NCI-H128 (cell line): ENCODE measurements around the gene SUN2.

Experiments used
- DNase-seq: peaks from one replicate; lab custom pipeline; 2025; ENCODE audit not compliant: unreplicated experiment; lab: John Stamatoyannopoulos, UW

SUN2 gene

GRCh38 chr22:38754751-38755154 is 1.0 kb downstream of the SUN2 start:
- DNase-seq = no peak

- no peak for DNase-seq
Observed at GRCh38 chr22:38753948-38754750, 1.6 kb downstream of the SUN2 start.

DNA sequence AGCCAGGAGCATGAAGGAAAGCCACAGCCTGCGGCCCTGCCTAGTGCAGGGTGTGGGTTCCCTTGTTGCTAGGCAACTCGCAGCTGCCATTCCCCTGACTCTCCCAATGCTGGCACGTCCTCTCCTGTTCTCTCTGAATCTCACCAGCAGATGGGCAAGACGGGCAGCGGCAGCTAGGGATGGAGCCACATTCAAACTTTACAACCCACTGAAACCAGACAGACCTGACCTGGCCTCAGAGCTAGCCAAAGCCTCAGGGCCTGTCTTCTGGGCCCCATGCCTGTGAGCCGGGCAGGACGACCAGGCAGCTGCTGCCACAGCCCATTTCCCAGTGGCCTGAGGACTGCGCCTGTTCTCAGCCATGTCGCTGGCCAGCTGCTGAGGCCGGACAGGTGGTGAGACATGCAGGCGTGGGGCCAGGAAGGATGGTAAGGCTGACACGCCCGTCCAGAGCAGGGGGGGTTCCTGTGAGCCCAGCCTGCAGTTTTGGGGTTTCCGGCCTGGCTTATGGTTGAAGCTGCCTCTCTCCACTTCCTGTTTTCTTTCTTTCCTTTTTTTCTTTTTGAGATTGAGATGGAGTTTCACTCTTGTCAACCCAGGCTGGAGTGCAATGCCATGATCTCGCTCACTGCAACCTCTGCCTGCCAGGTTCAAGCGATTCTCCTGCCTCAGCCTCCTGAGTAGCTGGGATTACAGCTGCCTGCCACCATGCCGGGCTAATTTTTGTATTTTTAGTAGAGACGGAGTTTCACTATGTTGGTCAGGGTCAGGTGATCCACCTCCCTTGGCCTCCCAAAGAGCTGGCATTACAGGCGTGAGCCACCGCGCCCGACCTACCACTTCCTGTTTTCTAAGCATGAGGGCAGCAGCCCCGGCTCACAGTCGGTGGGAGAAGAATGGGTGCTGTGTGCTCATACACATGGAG is 4.1 kb downstream of the SUN2 start:
- no peak for DNase-seq

- DNase-seq = no peak
Observed at GRCh38 chr22:38751066-38751421, 4.8 kb downstream of the SUN2 start.

GRCh38 chr22:38750638-38751037 is 5.2 kb downstream of the SUN2 start:
- no peak for DNase-seq

- no peak for DNase-seq
Observed at GRCh38 chr22:38750104-38750503, 5.7 kb downstream of the SUN2 start.

GRCh38 chr22:38748487-38749136 is 7.2 kb downstream of the SUN2 start:
- DNase-seq = no peak

GRCh38 chr22:38745676-38746460 is 9.9 kb downstream of the SUN2 start:
- DNase-seq = no peak

DNA sequence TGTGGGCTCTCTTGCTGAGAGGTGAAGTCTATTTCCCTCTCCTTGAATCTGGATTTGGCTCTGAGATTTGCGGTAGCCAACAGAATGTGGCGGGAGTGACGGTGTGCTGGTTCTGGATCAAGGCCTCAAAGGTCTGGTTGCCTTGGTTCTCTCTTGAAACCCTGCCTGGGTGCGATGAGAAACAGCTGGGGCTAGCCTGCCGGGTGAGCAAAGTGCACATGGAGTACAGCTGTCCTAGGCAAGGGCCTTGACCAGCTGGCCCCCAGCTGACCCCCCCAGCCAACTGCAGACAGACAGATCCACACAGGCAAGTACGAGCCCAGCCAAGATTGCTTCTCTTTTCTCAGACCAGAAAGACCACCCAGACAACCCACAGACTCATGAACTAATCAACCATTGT is 10.8 kb downstream of the SUN2 start:
- DNase-seq = no peak

DNA sequence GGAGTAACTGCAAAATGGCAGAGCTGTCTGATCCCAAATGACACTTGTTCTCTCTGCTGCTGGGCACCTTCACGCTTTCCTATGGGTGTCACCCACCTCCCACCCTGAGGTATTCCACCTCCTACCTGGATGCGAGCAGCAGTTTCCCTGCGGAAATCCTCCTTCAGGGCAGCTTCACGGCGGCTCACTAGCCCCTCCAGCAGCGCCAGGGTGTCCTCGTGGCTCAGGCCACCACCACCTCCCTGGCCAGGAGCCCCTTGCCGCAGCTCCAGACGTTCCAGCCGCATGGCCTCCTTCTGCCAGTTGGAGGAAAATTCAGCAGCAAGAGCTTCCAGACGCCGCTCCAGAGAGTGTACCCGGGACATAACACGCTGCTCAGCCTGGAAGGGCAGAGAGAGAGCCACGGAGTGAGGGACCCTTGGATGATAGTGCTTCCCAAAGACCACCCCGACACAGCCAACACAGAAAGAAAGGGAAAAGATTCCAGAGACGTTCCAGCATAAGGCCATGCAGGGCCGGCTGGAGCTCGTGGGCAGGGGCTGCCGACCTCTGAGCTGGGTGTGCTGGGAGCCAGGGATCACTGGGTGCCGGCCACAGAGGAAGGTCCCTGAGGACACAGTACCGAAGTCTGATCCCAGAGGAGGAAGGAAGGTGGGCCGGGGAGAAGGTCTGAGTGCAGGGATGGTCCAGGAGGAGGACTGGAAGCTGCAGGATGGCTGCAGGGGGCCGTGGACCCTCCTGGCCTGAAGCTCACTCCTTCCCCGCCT is 13.4 kb downstream of the SUN2 start:
- DNase-seq = no peak

DNA sequence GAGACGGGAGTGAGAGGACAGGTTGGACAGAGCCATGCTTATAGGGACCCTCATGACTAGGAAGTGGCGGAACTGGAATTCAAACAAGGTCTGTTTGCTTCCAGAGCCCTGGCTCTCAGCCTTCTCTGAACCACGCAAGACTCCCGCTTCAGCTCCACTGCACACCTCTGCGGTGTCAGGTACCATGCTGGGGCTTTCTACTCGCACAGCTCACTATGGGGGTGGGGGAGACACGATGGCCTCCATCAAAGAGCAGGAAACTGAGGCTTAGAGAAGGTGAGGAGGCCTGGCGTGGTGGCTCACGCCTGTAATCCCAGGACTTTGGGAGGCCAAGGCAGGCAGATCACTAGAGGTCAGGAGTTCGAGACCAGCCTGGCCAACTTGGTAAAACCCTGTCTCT is 14.2 kb downstream of the SUN2 start:
- DNase-seq = no peak

DNA sequence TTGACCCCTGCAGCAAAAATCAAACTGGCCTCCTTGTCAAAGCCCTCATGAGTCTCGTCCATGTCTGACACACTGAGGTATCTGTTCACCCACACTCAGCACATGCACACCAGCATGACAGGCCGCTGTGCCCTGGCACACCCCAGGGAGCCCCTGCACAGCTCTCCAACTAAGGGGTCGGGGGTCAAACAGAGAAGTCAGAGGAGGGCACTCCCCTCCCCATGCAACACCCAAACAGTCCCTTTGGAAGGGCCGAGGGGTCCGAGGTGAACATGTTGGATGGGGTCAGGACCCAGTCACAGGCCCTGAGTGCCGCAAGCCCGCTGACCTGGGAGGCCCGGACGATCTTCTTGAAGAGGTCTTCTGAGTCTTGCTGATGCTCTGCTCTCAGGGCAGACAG is 14.6 kb downstream of the SUN2 start:
- DNase-seq = no peak

DNA sequence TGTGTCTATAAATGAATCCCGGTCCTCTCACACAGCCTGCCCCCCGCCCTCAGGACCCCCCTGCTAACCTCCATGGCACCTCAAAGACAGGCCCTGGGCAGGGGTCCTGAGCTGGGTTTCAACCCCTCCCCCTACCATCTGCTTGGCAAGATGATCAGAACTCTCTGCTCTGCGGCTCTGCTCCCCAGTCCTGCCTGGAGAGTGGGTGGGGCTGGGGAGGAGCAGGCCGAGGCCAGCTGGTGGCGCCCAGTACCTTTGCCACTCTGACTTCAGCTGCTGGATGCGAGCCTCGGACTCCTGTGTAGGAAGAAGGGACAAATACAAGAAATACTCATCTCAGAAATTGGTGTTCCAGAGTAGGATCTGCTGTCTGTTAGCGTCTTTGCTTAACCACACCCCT is 15.0 kb downstream of the SUN2 start:
- DNase-seq = no peak

DNA sequence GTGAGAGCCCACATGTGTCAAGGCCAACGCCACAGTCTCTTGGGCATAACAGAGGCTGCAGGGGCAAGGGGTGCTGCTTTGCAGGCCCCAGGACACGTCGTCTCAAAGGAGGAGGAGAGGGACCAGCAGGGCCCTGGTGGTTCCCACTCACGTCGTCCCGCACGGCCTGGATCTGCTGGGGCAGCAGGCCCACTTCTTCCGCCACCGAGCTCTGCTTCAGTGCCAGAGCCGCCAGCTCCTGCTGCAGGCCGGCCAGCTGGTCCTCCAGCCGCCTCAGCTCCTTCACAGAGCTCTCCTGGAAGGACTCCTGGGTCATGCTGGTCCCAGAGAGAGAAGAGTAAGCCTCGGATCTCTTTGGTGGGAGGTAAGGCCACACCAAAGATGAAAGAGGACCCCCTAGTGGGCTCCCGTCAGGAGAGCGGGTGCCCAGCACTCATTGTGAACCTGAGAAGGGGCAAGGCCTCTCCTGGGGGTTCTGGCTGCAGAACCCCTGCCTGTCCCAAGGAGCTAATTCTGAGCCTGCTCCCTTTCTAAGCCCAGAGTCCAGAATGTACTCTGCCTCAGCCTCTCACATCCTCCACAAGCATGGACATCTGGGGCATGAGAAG is 15.6 kb downstream of the SUN2 start:
- DNase-seq = no peak

- no peak for DNase-seq
Observed at GRCh38 chr22:38739300-38740055, 16.3 kb downstream of the SUN2 start.

DNA sequence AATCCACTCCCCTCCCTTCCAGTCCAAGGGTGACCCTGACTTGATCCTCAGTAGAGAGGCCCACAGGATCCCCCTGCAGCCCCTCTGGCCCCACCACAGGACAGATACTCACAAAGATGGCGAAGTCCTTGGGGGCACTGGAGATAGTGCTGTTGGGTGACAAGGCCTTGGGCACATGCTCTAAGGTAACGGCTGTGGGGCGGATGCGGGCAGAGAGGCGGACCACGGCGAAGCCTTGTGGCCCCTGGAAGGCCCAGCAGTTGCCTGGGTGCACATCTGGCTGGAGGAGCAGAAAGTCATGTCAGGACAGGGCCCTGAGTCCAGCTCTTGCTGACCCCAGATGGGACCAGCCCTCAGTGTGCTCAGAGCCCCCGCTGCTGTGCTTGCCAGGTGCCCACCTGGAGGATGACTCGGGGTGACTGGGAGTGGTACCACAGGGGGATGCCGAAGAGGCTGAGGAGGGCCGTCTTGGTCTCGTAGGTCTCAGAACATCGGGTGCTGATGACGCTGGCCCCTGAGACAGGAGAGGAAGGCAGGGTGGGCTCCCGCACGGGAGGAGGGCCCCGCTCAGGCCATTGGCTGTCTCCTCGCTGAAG is 17.2 kb downstream of the SUN2 start:
- DNase-seq = no peak

DNA sequence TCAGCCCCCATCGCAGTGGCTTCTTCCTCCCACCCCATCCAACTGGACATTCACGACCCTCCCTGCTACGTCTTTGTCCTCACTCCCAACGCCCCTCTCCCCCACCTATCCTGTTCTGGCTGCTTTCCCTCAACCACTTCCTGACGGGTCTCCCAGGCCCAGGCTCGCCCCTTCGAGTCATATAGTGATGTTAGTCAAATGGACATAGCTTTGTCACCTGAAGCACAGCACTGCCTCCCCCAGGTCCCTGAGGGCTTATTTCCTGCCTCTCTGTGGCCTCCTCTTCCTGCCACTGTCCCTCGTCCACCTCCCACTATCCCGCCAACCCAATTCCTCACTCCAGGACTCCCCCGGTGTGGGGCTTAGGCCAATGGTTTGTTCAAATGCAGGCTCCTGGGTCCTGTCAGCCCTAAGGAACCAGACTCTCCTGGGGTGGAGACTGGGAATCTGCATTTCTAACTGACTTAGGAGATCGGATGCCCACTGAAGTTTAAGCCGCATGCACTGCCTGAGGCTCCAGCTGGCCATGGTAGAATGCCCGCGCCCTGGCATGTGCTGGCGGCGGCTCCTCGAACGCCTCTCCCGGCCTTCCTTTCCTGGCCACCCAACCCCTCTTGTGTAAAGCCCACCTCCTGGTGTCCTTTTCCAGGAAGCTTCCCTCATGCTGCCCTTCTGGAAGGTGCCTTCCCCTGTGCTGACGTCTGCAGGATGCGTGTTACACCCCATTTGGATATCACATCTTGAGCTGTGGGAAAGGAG is 18.3 kb downstream of the SUN2 start:
- DNase-seq = no peak

- DNase-seq = no peak
Observed at GRCh38 chr22:38736257-38736570, 19.6 kb downstream of the SUN2 start.
